ENCODE data around the gene MOB3A.

Gene MOB3A

GRCh38 chr19:2112516-2113320 is 16.6 kb upstream of the MOB3A start:
- no peak overlapping the region for H2AFZ ChIP-seq (ENCODE audit: low read depth, low read length)
- peaks cover 23% of the 10 kb centered on the region; the same call in 1 of the 2 replicates for H4K20me1 ChIP-seq (ENCODE audit: insufficient read depth, low read length)
- no peaks in the 10 kb centered on the region for H3K4me1 ChIP-seq (ENCODE audit: insufficient read depth, low read length)
- ATAC-seq (ENCODE audit: insufficient read depth, low read depth) = no peak
- no peak overlapping the region for H3K4me3 ChIP-seq (ENCODE audit: low read depth in 1 of 2, low read length in 2 of 2)
- H3K27ac ChIP-seq (ENCODE audit: low read length) = no peak overlapping the region
- H3K4me2 ChIP-seq (ENCODE audit: insufficient read depth, low read length) = no peak overlapping the region
- peak; percentile 14 for DNase-seq
- TF ChIP-seq EZH2 (IDR thresholded peaks at IDR 0.05; ENCODE audit: borderline replicate concordance, low read depth, low read length, severe bottlenecking) = no peak
- TF ChIP-seq, protein P1, sequence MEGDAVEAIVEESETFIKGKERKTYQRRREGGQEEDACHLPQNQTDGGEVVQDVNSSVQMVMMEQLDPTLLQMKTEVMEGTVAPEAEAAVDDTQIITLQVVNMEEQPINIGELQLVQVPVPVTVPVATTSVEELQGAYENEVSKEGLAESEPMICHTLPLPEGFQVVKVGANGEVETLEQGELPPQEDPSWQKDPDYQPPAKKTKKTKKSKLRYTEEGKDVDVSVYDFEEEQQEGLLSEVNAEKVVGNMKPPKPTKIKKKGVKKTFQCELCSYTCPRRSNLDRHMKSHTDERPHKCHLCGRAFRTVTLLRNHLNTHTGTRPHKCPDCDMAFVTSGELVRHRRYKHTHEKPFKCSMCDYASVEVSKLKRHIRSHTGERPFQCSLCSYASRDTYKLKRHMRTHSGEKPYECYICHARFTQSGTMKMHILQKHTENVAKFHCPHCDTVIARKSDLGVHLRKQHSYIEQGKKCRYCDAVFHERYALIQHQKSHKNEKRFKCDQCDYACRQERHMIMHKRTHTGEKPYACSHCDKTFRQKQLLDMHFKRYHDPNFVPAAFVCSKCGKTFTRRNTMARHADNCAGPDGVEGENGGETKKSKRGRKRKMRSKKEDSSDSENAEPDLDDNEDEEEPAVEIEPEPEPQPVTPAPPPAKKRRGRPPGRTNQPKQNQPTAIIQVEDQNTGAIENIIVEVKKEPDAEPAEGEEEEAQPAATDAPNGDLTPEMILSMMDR (IDR thresholded peaks at IDR 0.05; ENCODE audit: borderline replicate concordance, extremely low read depth, low read length, poor library complexity, severe bottlenecking) = no peak
- peaks cover 99% of the 10 kb centered on the region for H3K36me3 ChIP-seq (ENCODE audit: insufficient read depth, low read length)
- no peak overlapping the region for H3K9ac ChIP-seq (ENCODE audit: low read depth, low read length)
- no peaks in the 10 kb centered on the region for H3K27me3 ChIP-seq (ENCODE audit: insufficient read depth, low read length, poor library complexity)
- no peaks in the 10 kb centered on the region for H3K79me2 ChIP-seq (ENCODE audit: insufficient read depth, low read length)
- no peaks in the 10 kb centered on the region for H3K9me3 ChIP-seq (ENCODE audit: insufficient read depth, low read length, severe bottlenecking)

DNA sequence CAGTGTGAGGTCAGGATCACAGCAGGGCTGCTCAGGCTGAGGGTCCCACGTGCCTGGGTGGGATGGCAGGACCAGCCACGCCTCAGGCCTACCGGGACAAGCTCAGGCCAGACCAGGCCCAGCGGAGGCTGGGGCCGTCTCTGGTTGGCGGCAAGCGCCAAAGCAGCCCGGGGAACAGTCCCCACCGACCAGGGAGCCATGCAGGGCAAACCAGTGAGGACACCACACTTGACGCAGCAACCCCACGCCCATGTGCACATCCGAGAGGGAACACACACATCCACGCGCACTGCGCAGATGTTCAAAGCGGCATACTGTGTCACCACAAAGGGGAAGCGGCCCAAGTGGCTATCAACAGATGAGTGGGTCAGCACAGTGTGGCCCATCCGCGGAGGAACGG is 15.8 kb upstream of the MOB3A start:
- H3K4me2 ChIP-seq (ENCODE audit: insufficient read depth, low read length) = no peak overlapping the region
- no peak for TF ChIP-seq EZH2 (IDR thresholded peaks at IDR 0.05; ENCODE audit: borderline replicate concordance, low read depth, low read length, severe bottlenecking)
- TF ChIP-seq, protein P1 (IDR thresholded peaks at IDR 0.05; ENCODE audit: borderline replicate concordance, extremely low read depth, low read length, poor library complexity, severe bottlenecking) = no peak
- H3K4me1 ChIP-seq (ENCODE audit: insufficient read depth, low read length) = no peaks in the 10 kb centered on the region
- H3K27ac ChIP-seq (ENCODE audit: low read length) = no peak overlapping the region
- no peaks in the 10 kb centered on the region for H3K27me3 ChIP-seq (ENCODE audit: insufficient read depth, low read length, poor library complexity)
- DNase-seq = no peak
- H3K9me3 ChIP-seq (ENCODE audit: insufficient read depth, low read length, severe bottlenecking) = no peaks in the 10 kb centered on the region
- H3K36me3 ChIP-seq (ENCODE audit: insufficient read depth, low read length) = peaks cover 98% of the 10 kb centered on the region
- no peak overlapping the region for H3K9ac ChIP-seq (ENCODE audit: low read depth, low read length)
- peaks cover 23% of the 10 kb centered on the region; the same call in 1 of the 2 replicates for H4K20me1 ChIP-seq (ENCODE audit: insufficient read depth, low read length)
- H2AFZ ChIP-seq (ENCODE audit: low read depth, low read length) = no peak overlapping the region
- H3K4me3 ChIP-seq (ENCODE audit: low read depth in 1 of 2, low read length in 2 of 2) = no peak overlapping the region
- no peak for ATAC-seq (ENCODE audit: insufficient read depth, low read depth)
- no peaks in the 10 kb centered on the region for H3K79me2 ChIP-seq (ENCODE audit: insufficient read depth, low read length)

GRCh38 chr19:2111425-2111824 is 15.3 kb upstream of the MOB3A start:
- DNase-seq (no peak), ATAC-seq (ENCODE audit: insufficient read depth, low read depth) (no peak)
- Histone ChIP-seq H3K9me3 (ENCODE audit: insufficient read depth, low read length, severe bottlenecking) (peaks cover 4% of the 10 kb centered on the region), H3K36me3 (ENCODE audit: insufficient read depth, low read length) (peaks cover 98% of the 10 kb centered on the region), H3K27me3 (ENCODE audit: insufficient read depth, low read length, poor library complexity) (no peaks in the 10 kb centered on the region), H3K4me1 (ENCODE audit: insufficient read depth, low read length) (no peaks in the 10 kb centered on the region), H3K4me2 (ENCODE audit: insufficient read depth, low read length) (no peak overlapping the region), H3K79me2 (ENCODE audit: insufficient read depth, low read length) (peaks cover 4% of the 10 kb centered on the region), H2AFZ (ENCODE audit: low read depth, low read length) (no peak overlapping the region), H4K20me1 (ENCODE audit: insufficient read depth, low read length) (peaks cover 20% of the 10 kb centered on the region; the same call in 1 of the 2 replicates), H3K4me3 (ENCODE audit: low read depth in 1 of 2, low read length in 2 of 2) (no peak overlapping the region), H3K27ac (ENCODE audit: low read length) (no peak overlapping the region), H3K9ac (ENCODE audit: low read depth, low read length) (no peak overlapping the region)
- no peak for TF ChIP-seq EZH2 (IDR thresholded peaks at IDR 0.05; ENCODE audit: borderline replicate concordance, low read depth, low read length, severe bottlenecking)
- TF ChIP-seq, protein P1 (IDR thresholded peaks at IDR 0.05; ENCODE audit: borderline replicate concordance, extremely low read depth, low read length, poor library complexity, severe bottlenecking) = no peak

Data from DND-41 (cell line).